ENCODE data around the gene ADORA1. TPM values are rescaled to one million over a fixed set of nuclear protein-coding genes. Genes with fewer than 3 reads are reported as not detected.
A peak's percentile ranks its signal among the peaks of the same experiment; 100 is the strongest.

Gene ADORA1
- total RNA-seq, 1 donor from 2014 or later = 4.1 TPM

- Histone ChIP-seq H3K36me3 (no peaks in the 10 kb centered on the region), H3K4me1 (peaks cover 6% of the 10 kb centered on the region), H3K9me3 (no peaks in the 10 kb centered on the region), H3K27ac (no peak overlapping the region), H3K27me3 (no peaks in the 10 kb centered on the region), H3K4me3 (no peak overlapping the region)
- intact Hi-C loops (cut with DNase I) = no loop called here
- TF ChIP-seq CTCF (IDR thresholded peaks at IDR 0.05) = no peak
- DNase-seq (no peak), ATAC-seq (no peak)
Measured at GRCh38 chr1:203190949-203191348, 63.4 kb downstream of the ADORA1 start.

- Histone ChIP-seq H3K4me1 (peaks cover 24% of the 10 kb centered on the region), H3K9me3 (no peaks in the 10 kb centered on the region), H3K36me3 (no peaks in the 10 kb centered on the region), H3K4me3 (no peak overlapping the region), H3K27me3 (no peaks in the 10 kb centered on the region), H3K27ac (no peak overlapping the region)
- DNase-seq (peak; percentile 40), ATAC-seq (no peak)
- TF ChIP-seq CTCF (IDR thresholded peaks at IDR 0.05) = no peak
- intact Hi-C loops (cut with DNase I) = no loop called here
Measured at GRCh38 chr1:203196371-203196770, 68.8 kb downstream of the ADORA1 start.

GRCh38 chr1:203197625-203198024 lies 70.1 kb downstream of the ADORA1 start:
- Histone ChIP-seq H3K9me3 (no peaks in the 10 kb centered on the region), H3K4me1 (peaks cover 28% of the 10 kb centered on the region), H3K36me3 (no peaks in the 10 kb centered on the region), H3K27me3 (no peaks in the 10 kb centered on the region), H3K27ac (no peak overlapping the region), H3K4me3 (no peak overlapping the region)
- intact Hi-C loops (cut with DNase I) = no loop called here
- TF ChIP-seq CTCF (IDR thresholded peaks at IDR 0.05) = no peak
- no peak for ATAC-seq
- peak; percentile 39 for DNase-seq

GRCh38 chr1:203199002-203199401 lies 71.5 kb downstream of the ADORA1 start:
- ATAC-seq = no peak
- no peaks in the 10 kb centered on the region for H3K9me3 ChIP-seq
- intact Hi-C loops (cut with DNase I) = no loop called here
- H3K36me3 ChIP-seq = no peaks in the 10 kb centered on the region
- peaks cover 33% of the 10 kb centered on the region for H3K4me1 ChIP-seq
- TF ChIP-seq CTCF (IDR thresholded peaks at IDR 0.05) = no peak
- DNase-seq = no peak
- no peak overlapping the region for H3K4me3 ChIP-seq
- peak overlapping the region; percentile 20 for H3K27ac ChIP-seq
- no peaks in the 10 kb centered on the region for H3K27me3 ChIP-seq

GRCh38 chr1:203199481-203199815 lies 71.9 kb downstream of the ADORA1 start:
- DNase-seq = peak; percentile 35
- TF ChIP-seq CTCF (IDR thresholded peaks at IDR 0.05) = no peak

More at GRCh38 chr1:203199481-203199815, 71.9 kb downstream of the ADORA1 start:
- no peaks in the 10 kb centered on the region for H3K27me3 ChIP-seq
- H3K27ac ChIP-seq = peak overlapping the region; percentile 20
- H3K4me3 ChIP-seq = no peak overlapping the region
- peaks cover 33% of the 10 kb centered on the region for H3K4me1 ChIP-seq
- no peaks in the 10 kb centered on the region for H3K36me3 ChIP-seq
- H3K9me3 ChIP-seq = no peaks in the 10 kb centered on the region
- ATAC-seq = no peak
- intact Hi-C loops (cut with DNase I) = no loop called here

All from upper lobe of right lung (tissue), 1 donor.